Activated T-cell treated with anti-CD3 and anti-CD28 coated beads, Interleukin-2, amount 50 U/mL, for 72 hours (primary cell): Measurements from ENCODE around the gene ARAP2. TPM values are rescaled to one million over a fixed set of nuclear protein-coding genes. Genes with fewer than 3 reads are reported as not detected.

Experiments
- ATAC-seq, 2 donors: fragments of 150-1000 bp; cut with Tn5 transposase; replicated peaks in 1 of 2; 2 replicates each; pipeline ENCODE4 v1.10.0; 2021; ENCODE audit warnings: moderate library complexity in 2 of 2, mild to moderate bottlenecking in 1 of 2
- DNase-seq, 2 donors: peaks; one replicate each; pipeline ENCODE4 v3.0.0; 2021 to 2022; ENCODE audit warnings: mixed read lengths in 1 of 2
- H3K27ac Mint-ChIP-seq: one replicate; pipeline ENCODE4 v1.8.0; 2022; ENCODE audit warnings: mild to moderate bottlenecking, moderate library complexity, mixed read lengths
- H3K27me3 Mint-ChIP-seq: one replicate; pipeline ENCODE4 v1.8.0; 2022; ENCODE audit warnings: low read depth, mixed read lengths
- H3K36me3 Mint-ChIP-seq, 2 donors: one replicate each; pipeline ENCODE4 v1.8.0; 2022; ENCODE audit warnings: mixed read lengths in 2 of 2, mild to moderate bottlenecking in 1 of 2; ENCODE audit not compliant: insufficient read depth in 2 of 2
- H3K4me1 Mint-ChIP-seq: one replicate; pipeline ENCODE4 v1.8.0; 2022; ENCODE audit warnings: low read depth, mixed read lengths
- H3K4me3 Mint-ChIP-seq, 2 donors: one replicate each; pipeline ENCODE4 v1.8.0; 2022; ENCODE audit warnings: mild to moderate bottlenecking in 2 of 2, mixed read lengths in 2 of 2, moderate library complexity in 2 of 2
- H3K9me3 Mint-ChIP-seq, 2 donors: one replicate each; pipeline ENCODE4 v1.8.0; 2022; ENCODE audit warnings: mixed read lengths in 2 of 2
- total RNA-seq, 2 donors: library from RNA; stranded (reverse); gene quantifications; one replicate each; pipeline ENCODE4 v1.2.3, GENCODE V29; 2022

ARAP2 gene
- total RNA-seq, 2 donors from 2014 or later: 70.8 to 96.5 TPM

DNA sequence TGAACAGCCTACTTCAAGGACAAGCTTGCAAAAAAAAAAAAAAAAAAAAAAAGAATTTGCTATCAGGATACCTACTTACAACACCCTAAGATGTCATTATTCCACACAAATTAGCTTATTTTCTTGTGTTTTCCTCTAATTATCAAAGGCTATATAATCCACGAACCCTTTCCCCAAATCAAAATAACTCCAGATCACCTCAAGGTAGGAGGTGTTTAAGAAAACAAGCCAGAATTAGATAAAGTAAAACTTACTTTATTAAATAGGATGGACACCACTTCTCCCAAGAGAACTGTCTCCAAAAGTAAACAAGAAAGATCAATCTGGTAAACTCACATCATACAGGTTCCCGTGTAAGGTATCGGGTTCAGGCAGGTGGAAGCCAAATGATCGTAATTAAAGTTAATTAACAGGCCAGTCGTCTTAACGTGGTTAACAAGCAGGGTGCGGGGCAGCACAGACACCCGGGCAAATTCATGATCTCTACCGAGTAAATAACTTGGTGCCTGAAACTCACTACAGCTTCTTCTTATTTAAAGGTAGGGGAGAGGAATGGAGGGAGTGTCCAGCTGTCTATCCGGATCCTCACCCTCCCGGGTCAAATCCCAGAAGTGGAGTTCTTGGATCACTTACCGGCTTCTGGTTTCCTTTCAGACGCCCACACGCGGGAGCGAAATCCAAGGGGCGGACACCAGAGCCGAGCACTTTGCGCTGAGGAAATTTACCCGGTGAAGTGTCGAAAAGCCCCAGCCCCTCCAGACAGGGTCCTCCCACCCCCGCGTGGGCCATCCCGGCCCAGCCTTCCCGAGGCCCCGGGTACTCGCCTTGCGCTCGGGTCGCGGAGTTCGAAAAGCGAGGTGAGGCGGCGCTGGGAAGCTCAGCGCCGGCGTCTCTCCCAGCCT, 708 bp downstream of the ARAP2 start:
- Mint-ChIP-seq H3K27ac (peak overlapping the region; percentile 100), H3K27me3 (no peaks in the 10 kb centered on the region), H3K4me3 (peak overlapping the region; percentile 93 to 100), H3K9me3 (peaks cover 0 to 2% of the 10 kb centered on the region in 2 donors), H3K36me3 (peaks cover 7 to 26% of the 10 kb centered on the region in 2 donors), H3K4me1 (peaks cover 56% of the 10 kb centered on the region)
- ATAC-seq (peak; percentile 38 to 47), DNase-seq (peak; percentile 60 to 61)

DNA sequence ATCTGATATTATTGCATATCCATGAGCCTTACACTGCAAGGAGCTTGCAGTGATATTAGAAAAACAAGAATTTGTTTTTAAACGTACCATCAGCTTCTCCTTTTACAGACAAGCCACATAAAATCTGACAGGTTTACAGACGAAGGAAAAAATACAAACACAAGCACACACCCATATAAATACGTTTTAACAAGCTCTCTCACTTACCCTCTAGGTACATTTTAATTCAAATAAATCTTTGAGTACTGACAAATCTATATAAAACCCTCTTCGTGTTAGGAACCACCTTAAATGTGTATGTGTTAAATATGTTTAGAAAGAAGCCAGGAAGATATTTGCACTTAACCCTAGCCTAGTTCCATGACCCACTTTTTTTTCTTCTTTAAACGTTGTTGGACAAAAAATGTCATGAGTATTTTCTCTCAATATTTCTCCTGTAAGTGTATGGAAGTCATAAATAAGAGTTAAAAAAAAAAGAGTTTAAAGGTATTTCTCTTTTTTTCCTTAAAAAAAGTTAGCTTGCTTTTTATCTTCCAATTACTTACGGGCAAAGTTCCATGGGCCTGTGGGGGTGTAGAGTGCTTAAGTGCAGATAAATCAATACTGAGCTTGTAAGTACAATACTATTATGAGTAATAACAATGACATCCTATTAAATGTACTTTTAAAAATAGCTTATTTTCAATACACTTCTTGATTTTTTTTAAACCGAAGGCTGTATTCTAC, 1.5 kb downstream of the ARAP2 start:
- no peak for DNase-seq
- Mint-ChIP-seq H3K27ac (peak overlapping the region; percentile 100), H3K9me3 (peaks cover 4 to 5% of the 10 kb centered on the region in 2 donors), H3K36me3 (peaks cover 12 to 34% of the 10 kb centered on the region in 2 donors), H3K4me3 (peak overlapping the region; percentile 93 to 100), H3K4me1 (peaks cover 64% of the 10 kb centered on the region), H3K27me3 (no peaks in the 10 kb centered on the region)
- ATAC-seq: no peak

DNA sequence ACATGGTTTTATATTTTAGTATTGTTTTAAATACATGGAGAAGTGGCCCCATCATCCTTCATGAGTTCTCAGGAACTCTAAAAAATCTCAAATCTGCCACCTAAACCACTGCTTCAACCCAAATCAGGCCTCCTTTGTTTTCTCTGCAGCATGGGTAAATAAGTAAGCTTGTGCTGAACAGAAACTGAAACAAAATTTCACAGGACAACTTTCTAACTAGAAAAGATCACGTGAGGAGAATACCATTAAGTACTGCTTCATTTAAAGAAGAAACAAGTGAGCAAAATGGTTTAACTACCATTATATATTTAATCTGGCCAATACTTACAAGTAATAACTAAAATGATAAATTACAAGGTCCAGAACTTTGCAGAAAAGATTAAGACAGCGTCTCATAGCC, 2.5 kb downstream of the ARAP2 start:
- Mint-ChIP-seq H3K36me3 (peaks cover 17 to 43% of the 10 kb centered on the region in 2 donors), H3K4me3 (peak overlapping the region; percentile 93 to 100), H3K4me1 (peaks cover 74% of the 10 kb centered on the region), H3K9me3 (peaks cover 4 to 5% of the 10 kb centered on the region in 2 donors), H3K27ac (peak overlapping the region; percentile 100), H3K27me3 (no peaks in the 10 kb centered on the region)
- DNase-seq: no peak
- ATAC-seq: peak; percentile 17 to 18

DNA sequence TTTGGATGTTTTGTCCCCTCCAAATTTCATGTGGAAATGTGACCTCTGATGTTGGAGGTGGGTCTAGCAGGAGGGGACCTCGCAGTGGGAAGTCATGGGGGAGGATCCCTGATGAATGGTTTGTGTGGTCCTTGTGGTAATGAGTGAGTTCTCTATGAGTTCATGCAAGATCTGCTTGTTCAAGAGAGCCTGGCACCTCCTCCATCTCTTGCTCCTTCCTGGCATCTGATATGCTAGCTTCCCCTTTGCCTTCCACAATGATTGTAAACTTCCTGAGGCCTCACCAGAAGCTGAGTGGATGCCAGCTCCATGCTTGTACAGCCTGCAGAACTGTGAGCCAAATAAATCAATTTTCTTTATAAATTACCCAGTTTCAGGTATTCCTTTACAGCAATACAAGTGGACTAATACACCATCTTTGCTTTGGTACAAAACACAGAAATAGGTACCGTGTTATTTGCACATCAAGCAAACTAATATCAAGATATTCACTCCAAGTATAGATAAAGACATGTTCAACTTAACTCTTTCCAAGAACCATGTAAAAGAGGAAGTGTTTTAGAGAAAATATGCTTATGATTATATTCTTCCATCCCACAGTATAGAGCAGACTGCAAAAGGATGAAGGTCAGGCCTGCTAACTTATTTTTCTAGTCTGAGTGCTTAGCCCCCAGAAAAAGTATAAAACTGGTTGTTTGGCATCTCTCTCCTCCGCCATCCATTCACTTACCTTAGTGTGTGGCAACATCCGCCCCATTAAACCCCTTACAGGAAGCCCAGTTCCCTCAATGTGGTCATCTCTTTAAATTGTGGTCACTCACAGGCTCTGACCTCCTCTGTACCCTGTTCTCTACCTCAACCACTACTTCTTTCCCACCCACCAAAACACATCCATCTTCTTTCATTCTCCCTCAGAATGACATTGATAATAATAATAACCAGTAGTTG, 6.7 kb downstream of the ARAP2 start:
- ATAC-seq: no peak
- Mint-ChIP-seq H3K9me3 (peaks cover 9 to 11% of the 10 kb centered on the region in 2 donors), H3K4me3 (peak overlapping the region in 1 of 2 donors; percentile 31), H3K4me1 (peaks cover 90% of the 10 kb centered on the region), H3K27me3 (no peaks in the 10 kb centered on the region), H3K27ac (peak overlapping the region; percentile 3), H3K36me3 (peaks cover 33 to 64% of the 10 kb centered on the region in 2 donors)
- no peak for DNase-seq

DNA sequence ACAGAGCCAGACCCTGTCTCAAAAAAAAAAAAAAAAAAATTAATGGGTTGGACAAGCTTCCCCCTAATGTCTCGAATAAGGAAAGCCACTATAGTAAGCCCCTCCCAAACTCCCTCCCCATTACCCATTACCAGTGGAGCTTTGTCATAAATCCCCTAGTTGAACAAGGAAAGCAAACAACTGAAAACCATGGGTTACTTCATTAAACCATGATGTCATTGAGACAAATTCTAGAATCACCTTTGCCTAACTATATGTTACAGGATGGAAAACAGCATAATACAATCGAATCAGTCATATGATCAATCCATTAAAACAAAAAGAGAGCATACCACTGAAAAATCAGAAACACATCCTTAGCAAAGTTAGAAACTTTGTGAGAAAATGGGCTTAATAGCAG, 8.2 kb downstream of the ARAP2 start:
- H3K4me1 Mint-ChIP-seq: peaks cover 87% of the 10 kb centered on the region
- DNase-seq (no peak), ATAC-seq (no peak)
- peaks cover 40 to 61% of the 10 kb centered on the region in 2 donors for H3K36me3 Mint-ChIP-seq
- no peak overlapping the region for H3K27ac Mint-ChIP-seq
- no peaks in the 10 kb centered on the region for H3K27me3 Mint-ChIP-seq
- H3K4me3 Mint-ChIP-seq: no peak overlapping the region
- H3K9me3 Mint-ChIP-seq: peaks cover 9 to 13% of the 10 kb centered on the region in 2 donors

DNA sequence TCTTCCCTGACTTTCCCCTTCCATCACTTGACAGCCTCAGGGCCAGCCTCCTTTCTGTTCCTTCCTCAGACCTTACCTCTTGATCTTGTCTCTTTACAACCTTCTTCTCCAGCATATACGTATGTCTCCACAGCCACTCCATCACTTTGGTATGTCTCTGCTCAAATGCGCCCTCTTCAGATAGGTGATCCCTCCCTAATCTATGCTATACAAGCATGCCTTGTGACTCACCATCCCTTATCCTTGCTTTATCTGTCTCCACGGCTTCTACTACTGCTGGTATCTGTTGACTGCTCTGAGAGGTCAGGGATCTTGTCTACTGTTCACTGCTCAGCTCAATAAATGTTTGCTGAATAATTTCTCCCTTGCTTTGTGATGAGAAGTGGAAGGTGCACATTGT, 9.0 kb downstream of the ARAP2 start:
- Mint-ChIP-seq H3K36me3 (peaks cover 40 to 59% of the 10 kb centered on the region in 2 donors), H3K4me1 (peaks cover 87% of the 10 kb centered on the region), H3K9me3 (peaks cover 9 to 13% of the 10 kb centered on the region in 2 donors), H3K4me3 (peak overlapping the region in 1 of 2 donors; percentile 5), H3K27ac (peak overlapping the region; percentile 0), H3K27me3 (no peaks in the 10 kb centered on the region)
- peak; percentile 45 for ATAC-seq
- DNase-seq: no peak

DNA sequence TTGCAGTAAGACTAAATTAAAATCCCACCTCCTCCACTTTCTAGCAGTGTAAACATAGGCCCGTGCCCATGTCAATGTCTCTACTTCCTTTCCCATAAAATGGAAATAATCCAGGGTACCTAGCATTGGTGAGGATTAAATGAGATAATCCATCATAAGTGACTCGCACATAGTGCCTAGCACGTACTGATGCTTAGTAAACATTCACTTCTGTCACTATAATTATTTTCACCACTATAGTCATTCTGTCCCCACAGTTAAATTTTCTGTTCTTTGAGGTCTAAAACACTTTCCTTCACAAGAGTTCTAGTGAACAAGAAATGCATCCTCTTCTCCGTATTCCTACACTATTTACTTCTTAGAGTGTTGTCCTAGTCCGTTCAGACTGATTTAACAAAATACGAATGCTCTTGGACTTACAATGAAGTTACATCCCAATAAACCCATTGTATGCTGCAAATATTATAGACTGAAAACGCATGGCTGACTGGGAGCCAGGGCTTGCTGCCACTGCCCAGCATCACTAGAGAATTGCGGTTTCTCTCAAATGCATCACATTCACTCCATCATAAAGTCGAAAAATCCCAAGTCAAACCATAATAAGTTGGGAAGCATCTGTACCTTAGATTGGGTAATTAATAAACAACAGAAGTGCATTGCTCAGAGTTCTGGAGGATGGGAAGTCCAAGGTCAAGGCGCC, 10.6 kb downstream of the ARAP2 start:
- DNase-seq (no peak), ATAC-seq (peak; percentile 60 to 65)
- peaks cover 80% of the 10 kb centered on the region for H3K4me1 Mint-ChIP-seq
- H3K4me3 Mint-ChIP-seq: peak overlapping the region in 1 of 2 donors; percentile 18
- H3K27me3 Mint-ChIP-seq: no peaks in the 10 kb centered on the region
- peaks cover 9 to 10% of the 10 kb centered on the region in 2 donors for H3K9me3 Mint-ChIP-seq
- peaks cover 40 to 50% of the 10 kb centered on the region in 2 donors for H3K36me3 Mint-ChIP-seq
- H3K27ac Mint-ChIP-seq: no peak overlapping the region

DNA sequence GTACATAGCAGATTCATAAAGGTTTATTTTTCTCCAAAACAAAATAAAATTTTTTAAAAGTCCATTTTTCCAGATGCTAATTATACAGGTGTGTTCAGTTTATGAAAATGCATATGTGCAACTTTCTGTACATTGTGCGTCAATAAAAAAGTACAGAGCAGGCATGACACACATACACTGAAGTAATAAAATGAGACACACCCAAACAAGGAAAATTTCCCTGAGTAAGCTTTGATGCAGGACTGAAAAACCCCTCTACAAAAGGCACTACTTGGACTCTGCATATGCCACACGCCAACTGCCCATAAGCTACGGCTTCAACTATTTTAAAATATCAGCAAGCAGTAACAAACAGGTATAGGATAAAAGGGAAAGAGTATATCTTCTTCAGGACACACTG, 13.8 kb downstream of the ARAP2 start:
- peaks cover 29 to 31% of the 10 kb centered on the region in 2 donors for H3K36me3 Mint-ChIP-seq
- peaks cover 75% of the 10 kb centered on the region for H3K4me1 Mint-ChIP-seq
- peaks cover 4 to 6% of the 10 kb centered on the region in 2 donors for H3K9me3 Mint-ChIP-seq
- ATAC-seq (no peak), DNase-seq (no peak)
- H3K4me3 Mint-ChIP-seq: peak overlapping the region in 1 of 2 donors; percentile 15
- H3K27me3 Mint-ChIP-seq: no peaks in the 10 kb centered on the region
- no peak overlapping the region for H3K27ac Mint-ChIP-seq

DNA sequence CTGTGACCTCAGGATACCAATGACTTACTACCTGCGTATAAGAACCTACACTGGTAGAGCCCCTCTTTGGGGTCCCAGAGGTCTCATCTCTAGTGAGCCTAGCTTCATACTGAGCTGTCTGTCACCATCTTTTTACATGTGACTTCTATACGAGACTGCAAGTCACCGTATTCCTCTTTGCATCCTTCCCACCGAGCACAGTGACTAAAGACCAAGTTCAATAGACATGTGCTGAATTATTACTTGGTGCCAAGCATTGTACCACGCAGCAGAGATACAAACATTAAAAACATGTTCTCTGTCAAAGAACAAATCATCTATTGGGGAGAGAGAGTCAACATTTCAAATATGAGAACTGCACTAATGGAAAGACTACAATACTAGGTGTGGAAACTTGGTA, 16.4 kb downstream of the ARAP2 start:
- no peak for DNase-seq
- Mint-ChIP-seq H3K4me3 (no peak overlapping the region), H3K9me3 (peaks cover 0 to 2% of the 10 kb centered on the region in 2 donors), H3K4me1 (peaks cover 68% of the 10 kb centered on the region), H3K27me3 (no peaks in the 10 kb centered on the region), H3K27ac (peak overlapping the region; percentile 17), H3K36me3 (peaks cover 11% of the 10 kb centered on the region in 2 donors)
- peak in 1 of 2 donors; percentile 21 for ATAC-seq

DNA sequence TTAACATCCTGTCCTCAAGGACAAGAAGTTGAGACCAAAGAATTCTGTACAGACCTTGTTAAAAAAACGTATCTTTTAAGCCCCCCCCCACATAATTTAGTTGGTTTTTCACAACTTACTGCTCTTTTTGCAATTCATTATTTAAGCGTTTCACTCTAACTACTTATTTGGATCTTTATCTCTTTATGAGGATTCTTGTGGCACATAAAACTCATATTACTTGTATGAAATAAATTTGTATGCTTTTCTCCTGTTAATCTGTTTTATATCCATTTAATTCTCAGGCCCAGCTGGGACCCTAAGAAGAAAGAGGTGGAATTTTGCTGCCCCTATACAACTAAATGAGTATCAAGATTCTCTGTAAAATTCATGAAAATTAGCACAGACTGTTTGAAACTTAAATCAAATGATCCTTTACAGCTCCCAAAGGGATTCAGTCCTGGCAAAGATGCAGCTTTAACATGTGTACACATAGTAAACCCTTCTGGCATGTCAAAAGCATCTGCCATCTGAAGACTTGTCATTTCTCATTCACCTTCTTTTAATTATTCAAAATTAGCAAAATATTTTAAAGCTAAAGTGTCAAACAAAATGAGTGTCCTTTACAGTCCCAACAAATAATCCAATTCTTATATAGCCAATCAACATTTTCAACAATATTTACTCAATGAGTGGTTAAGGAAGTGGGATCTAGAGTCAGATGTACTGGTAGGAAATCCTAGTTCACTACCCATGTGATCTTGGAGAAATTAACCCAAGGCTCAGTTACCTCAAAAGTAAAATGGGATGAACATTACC, 17.7 kb downstream of the ARAP2 start:
- peak overlapping the region in 1 of 2 donors; percentile 45 for H3K4me3 Mint-ChIP-seq
- peak overlapping the region; percentile 55 for H3K27ac Mint-ChIP-seq
- peaks cover 4 to 10% of the 10 kb centered on the region in 2 donors for H3K36me3 Mint-ChIP-seq
- H3K27me3 Mint-ChIP-seq: no peaks in the 10 kb centered on the region
- H3K9me3 Mint-ChIP-seq: no peaks in the 10 kb centered on the region
- H3K4me1 Mint-ChIP-seq: peaks cover 75% of the 10 kb centered on the region
- DNase-seq (no peak), ATAC-seq (no peak)
